HepG2 (cell line): Measurements from ENCODE around the gene PREP. TPM values are rescaled to one million over a fixed set of nuclear protein-coding genes. Genes with fewer than 3 reads are reported as not detected.

Source experiments
- ATAC-seq: fragments of 200-7000 bp; cut with Tn5 transposase; 3 replicates; pipeline ENCODE4 v1.9.1; 2020; ENCODE audit warnings: mild to moderate bottlenecking, moderate library complexity
- BruUV-seq: library from RNA; stranded (reverse); fragments of 400-500 nt; replicated peaks from 2 replicates; lab custom pipeline; 2021; lab: Mats Ljungman, UMichigan
- CTCF ChIA-PET: fragments of 300-600 bp; formaldehyde crosslinking; extraction: SDS; loops from one replicate; lab custom pipeline; 2021; ENCODE audit warnings: low total read pairs, inconsistent platforms, low intra/inter-chr PET ratio; lab: Yijun Ruan, JAX
- POLR2A ChIA-PET: fragments of 350-600 bp; sonication (Branson Sonifier 250); formaldehyde crosslinking; loops from one replicate; lab custom pipeline; 2020; ENCODE audit warnings: antibody characterized with exemption, inconsistent platforms; lab: Yijun Ruan, JAX
- DNase-seq: peaks from one replicate; pipeline ENCODE4 v3.0.0-alpha.2; 2015; ENCODE audit warnings: low spot score
- FAIRE-seq: peaks from 3 replicates; lab custom pipeline; 2011; peaks lifted over from hg19 to GRCh38; lab: Jason Lieb, UNC
- H2AFZ ChIP-seq: one replicate; pipeline ENCODE4 v1.6.1; 2011; ENCODE audit warnings: low read length, inconsistent platforms
- H3K27ac ChIP-seq: fragments of 300-600 bp; 3 replicates; pipeline ENCODE4 v1.8.0; 2011; ENCODE audit warnings: mixed run types, mild to moderate bottlenecking, mixed read lengths, low read length, inconsistent platforms; ENCODE audit not compliant: insufficient read depth; ENCODE audit errors: extremely low read length
- H3K27me3 ChIP-seq, 2 experiments: fragments of 200-600 bp in 1 of 2; 2 replicates in 1 of 2; 3 replicates in 1 of 2; pipeline versions ENCODE4 v1.6.0 to v1.8.0; 2011; ENCODE audit warnings: low read length in 2 of 2, mild to moderate bottlenecking in 2 of 2, moderate library complexity in 2 of 2, inconsistent platforms in 1 of 2; ENCODE audit not compliant: insufficient read depth in 2 of 2, control insufficient read depth in 1 of 2
- H3K36me3 ChIP-seq, 2 experiments: fragments of 200-600 bp in 1 of 2; replicated peaks in 1 of 2; 2 replicates in 1 of 2; 3 replicates in 1 of 2; pipeline versions ENCODE4 v1.5.1 to v1.8.0; 2011; ENCODE audit warnings: low read length in 2 of 2, inconsistent platforms in 1 of 2; ENCODE audit not compliant: insufficient read depth in 2 of 2, control insufficient read depth in 1 of 2
- H3K4me1 ChIP-seq: 2 replicates; pipeline ENCODE4 v1.5.1; 2012; ENCODE audit warnings: low read length, inconsistent platforms; ENCODE audit not compliant: insufficient read depth
- H3K4me2 ChIP-seq: 2 replicates; pipeline ENCODE4 v1.6.0; 2011; ENCODE audit warnings: low read depth, low read length, inconsistent platforms
- H3K4me3 ChIP-seq, 3 experiments: fragments of 200-600 bp in 1 of 3; sonication (generic), shearing (Covaris generic) in 1 of 3; replicated peaks in 1 of 3; 2 replicates each; pipeline ENCODE4 v1.5.1; 2011 to 2016; ENCODE audit warnings: low read length in 3 of 3, inconsistent platforms in 2 of 3, low read depth in 2 of 3, mild to moderate bottlenecking in 2 of 3, control low read depth in 1 of 3, mixed read lengths in 1 of 3; ENCODE audit not compliant: insufficient read depth in 1 of 3
- H3K79me2 ChIP-seq: one replicate; pipeline ENCODE4 v1.6.1; 2011; ENCODE audit warnings: low read length, inconsistent platforms; ENCODE audit not compliant: insufficient read depth
- H3K9ac ChIP-seq: 2 replicates; pipeline ENCODE4 v1.6.0; 2011; ENCODE audit warnings: mild to moderate bottlenecking, low read depth, low read length, inconsistent platforms; ENCODE audit not compliant: insufficient read depth
- H3K9me3 ChIP-seq: 2 replicates; pipeline ENCODE4 v1.5.1; 2012; ENCODE audit warnings: mild to moderate bottlenecking, low read length
- H4K20me1 ChIP-seq: 2 replicates; pipeline ENCODE4 v1.6.0; 2011; ENCODE audit warnings: inconsistent platforms, mild to moderate bottlenecking, low read length, moderate library complexity; ENCODE audit not compliant: insufficient read depth
- ATF4 ChIP-seq, 2 experiments: fragments of 450-650 bp in 1 of 2; sonication (generic) in 1 of 2; formaldehyde crosslinking; IDR thresholded peaks; 2 replicates each; pipeline versions ENCODE4 v1.5.0 to v1.8.0; 2020 to 2022; ENCODE audit warnings: mild to moderate bottlenecking in 1 of 2, missing genetic modification reagents in 1 of 2
- CEBPB ChIP-seq: IDR thresholded peaks from 2 replicates; pipeline ENCODE4 v1.6.1; 2011; ENCODE audit warnings: low read depth, low read length, improper control_type of control experiment, borderline replicate concordance
- CENPT ChIP-seq: sonication (generic); formaldehyde crosslinking; IDR thresholded peaks from 2 replicates; pipeline ENCODE4 v1.8.0; 2022; ENCODE audit warnings: low read depth, mild to moderate bottlenecking, moderate library complexity, missing genetic modification reagents
- FOXM1 ChIP-seq: sonication (generic); formaldehyde crosslinking; IDR thresholded peaks from 2 replicates; pipeline ENCODE4 v1.5.0; 2020; ENCODE audit warnings: missing genetic modification reagents
- HMGXB3 ChIP-seq: sonication (generic); formaldehyde crosslinking; IDR thresholded peaks from 2 replicates; pipeline ENCODE4 v1.4.0; 2020; ENCODE audit warnings: missing genetic modification reagents, borderline replicate concordance
- NR2F2 ChIP-seq: IDR thresholded peaks from 2 replicates; pipeline ENCODE4 v1.6.1; 2012; ENCODE audit warnings: low read depth, inconsistent platforms, borderline replicate concordance
- PHF8 ChIP-seq: sonication (generic); formaldehyde crosslinking; IDR thresholded peaks from 2 replicates; pipeline ENCODE4 v1.5.0; 2020; ENCODE audit warnings: missing genetic modification reagents
- PRMT3 ChIP-seq: sonication (generic); formaldehyde crosslinking; IDR thresholded peaks from 2 replicates; pipeline ENCODE4 v1.8.1; 2022; ENCODE audit warnings: low read depth, mild to moderate bottlenecking, moderate library complexity, missing genetic modification reagents, borderline replicate concordance
- SOX5 ChIP-seq: IDR thresholded peaks from 2 replicates; pipeline ENCODE4 v1.6.1; 2016; ENCODE audit warnings: borderline replicate concordance
- XRCC5 ChIP-seq: fragments of 200-400 bp; formaldehyde crosslinking; optimal IDR thresholded peaks from 2 replicates; pipeline ENCODE3; 2017; ENCODE audit warnings: mild to moderate bottlenecking, low read length
- ZNF354B ChIP-seq: sonication (generic); formaldehyde crosslinking; IDR thresholded peaks from 2 replicates; pipeline ENCODE4 v1.8.0; 2022; ENCODE audit warnings: mild to moderate bottlenecking, missing genetic modification reagents
- ZNF570 ChIP-seq: sonication (generic); formaldehyde crosslinking; IDR thresholded peaks from 2 replicates; pipeline ENCODE4 v1.4.0; 2020; ENCODE audit warnings: mild to moderate bottlenecking, missing genetic modification reagents, borderline replicate concordance
- WGBS: methylation state at CpG from one replicate; pipeline ENCODE4 v1.1.6; 2017; ENCODE audit warnings: low lambda C conversion rate; 5-methylcytosine and 5-hydroxymethylcytosine counted together
- in situ Hi-C: cut with HindIII; loops from 2 replicates; pipeline ENCODE4 v1.10.0; 2017; ENCODE audit warnings: low pct_unique_long_range_greater_than_20kb; ENCODE audit not compliant: extremely low pct_ligation_motif_present
- intact Hi-C: fragments of 100-400 bp; cut with micrococcal nuclease; formaldehyde crosslinking; loops from one replicate; pipeline ENCODE4 v1.10.0; 2022; ENCODE audit not compliant: unreplicated experiment
- polyA plus RNA-seq, 8 experiments: library from polyadenylated mRNA; depleted of rRNA in 3 of 8; stranded (reverse) in 7 of 8; unstranded in 1 of 8; fragments of >200 nt; fragmentation: Illumina TruSeq in 4 of 8; extraction: Trizol in 4 of 8; gene quantifications; 2 replicates each; pipeline versions ENCODE4 v1.2.1 to v1.2.3, GENCODE V29; 2011 to 2016; ENCODE audit warnings: low read depth in 4 of 8, missing spikeins in 1 of 8, mixed read lengths in 1 of 8; ENCODE audit not compliant: insufficient read depth in 1 of 8
- total RNA-seq, 5 experiments: library from RNA; depleted of rRNA; stranded (reverse); fragments of >200 nt; fragmentation: Illumina TruSeq; extraction: Trizol; gene quantifications; 2 replicates each; pipeline ENCODE4 v1.2.3, GENCODE V29; 2016; ENCODE audit warnings: low read depth in 1 of 5

The PREP gene
- total and polyA plus RNA-seq, 2 of the 13 experiments (the other 11 are each of a cell fraction or from before 2014, with no cell fraction given): 12.6 to 15.9 TPM

GRCh38 chr6:105359419-105360370 is 43.2 kb downstream of the PREP start:
- Histone ChIP-seq H3K4me3 (no peak overlapping the region), H3K4me1 (no peaks in the 10 kb centered on the region), H3K27me3 (no peaks in the 10 kb centered on the region), H3K4me2 (no peak overlapping the region), H3K27ac (no peak overlapping the region), H3K36me3 (peaks cover 8 to 45% of the 10 kb centered on the region in 2 experiments; a peak in 4 of 5 replicates), H3K9me3 (no peaks in the 10 kb centered on the region), H4K20me1 (no peaks in the 10 kb centered on the region), H3K9ac (no peak overlapping the region), H2AFZ (no peak overlapping the region), H3K79me2 (no peaks in the 10 kb centered on the region)
- TF ChIP-seq CEBPB (peak; percentile 32; the same call in 1 of the 2 replicates), ATF4 (CRISPR knock-in tag; IDR thresholded peaks at IDR 0.05) (no peak)
- intact Hi-C loops (no loop called here), in situ Hi-C loops (no loop called here)
- CTCF ChIA-PET: no interaction called here
- POLR2A ChIA-PET: no interaction called here
- DNase-seq (no peak), FAIRE-seq (no peak), ATAC-seq (no peak)
- BruUV-seq: no TSS peak
- 95% methylated on average over 10 of the region's 10 CpGs for WGBS

- Histone ChIP-seq H3K4me1 (no peaks in the 10 kb centered on the region), H3K79me2 (no peaks in the 10 kb centered on the region), H3K27me3 (no peaks in the 10 kb centered on the region), H3K27ac (no peak overlapping the region), H3K4me3 (no peak overlapping the region), H4K20me1 (no peaks in the 10 kb centered on the region), H3K4me2 (no peak overlapping the region), H3K9ac (no peak overlapping the region), H2AFZ (no peak overlapping the region), H3K36me3 (peaks cover 9 to 35% of the 10 kb centered on the region in 2 experiments; a peak in 4 of 5 replicates), H3K9me3 (no peaks in the 10 kb centered on the region)
- ChIA-PET CTCF (no interaction called here), POLR2A (no interaction called here)
- 92% methylated on average over 1 of the region's 1 CpG for WGBS
- intact Hi-C loops (no loop called here), in situ Hi-C loops (no loop called here)
- BruUV-seq: no TSS peak
- ATAC-seq (no peak), DNase-seq (no peak), FAIRE-seq (no peak)
- TF ChIP-seq HMGXB3 (CRISPR knock-in tag): no peak
- TF ChIP-seq PRMT3 (CRISPR knock-in tag): no peak
- TF ChIP-seq NR2F2: no peak
- no peak for TF ChIP-seq ZNF570 (CRISPR knock-in tag)
- TF ChIP-seq SOX5: no peak
- TF ChIP-seq FOXM1: no peak
- TF ChIP-seq PHF8 (CRISPR knock-in tag): no peak
- no peak for TF ChIP-seq XRCC5
- TF ChIP-seq CENPT (CRISPR knock-in tag): no peak
- no peak for TF ChIP-seq ZNF354B (CRISPR knock-in tag)
Observed at GRCh38 chr6:105357165-105357564, 45.7 kb downstream of the PREP start.
